Ascending aorta (tissue), 2 donors: ENCODE data around the gene CRP. TPM values are rescaled to one million over a fixed set of nuclear protein-coding genes. Genes with fewer than 3 reads are reported as not detected.
A peak's percentile ranks its signal among the peaks of the same experiment; 100 is the strongest.

ENCODE experiments used
- DNase-seq, 2 donors: peaks; one replicate each; pipeline ENCODE4 v3.0.0-alpha.2; 2019; ENCODE audit warnings: low spot score in 2 of 2
- H3K27ac ChIP-seq, 2 donors: fragments of 200-600 bp; sonication (generic); one replicate each; pipeline ENCODE4 v1.5.1; 2016 to 2017; ENCODE audit warnings: mild to moderate bottlenecking in 1 of 2
- H3K27me3 ChIP-seq: fragments of 200-600 bp; sonication (generic); one replicate; pipeline ENCODE4 v1.5.1; 2017
- H3K36me3 ChIP-seq, 2 donors: fragments of 200-600 bp; sonication (generic); one replicate each; pipeline ENCODE4 v1.5.1; 2016
- H3K4me1 ChIP-seq, 2 donors: fragments of 200-600 bp; sonication (generic); one replicate each; pipeline ENCODE4 v1.5.1; 2016 to 2017; ENCODE audit warnings: mild to moderate bottlenecking in 1 of 2
- H3K4me3 ChIP-seq, 2 donors: fragments of 200-600 bp; sonication (generic); one replicate each; pipeline ENCODE4 v1.5.1; 2016 to 2017; ENCODE audit warnings: mild to moderate bottlenecking in 1 of 2
- H3K9me3 ChIP-seq, 2 donors: fragments of 200-600 bp; sonication (generic); one replicate each; pipeline ENCODE4 v1.5.1; 2016
- CTCF ChIP-seq, 3 experiments: fragments of 200-600 bp in 2 of 3; fragments of 450-650 bp in 1 of 3; sonication (generic) in 2 of 3; IDR thresholded peaks; one replicate each; pipeline ENCODE4 v1.5.1; 2016 to 2019; ENCODE audit warnings: antibody characterized with exemption in 3 of 3, mild to moderate bottlenecking in 1 of 3, moderate library complexity in 1 of 3
- intact Hi-C: fragments of 100-400 bp; cut with DNase I; formaldehyde crosslinking; loops from one replicate; pipeline ENCODE4 v1.15.1; 2023
- total RNA-seq: library from RNA; depleted of rRNA; stranded (reverse); fragments of >200 nt; gene quantifications from one replicate; pipeline ENCODE4 v1.1.0, GENCODE V29; 2016

CRP gene
- 3.8 TPM for total RNA-seq

GRCh38 chr1:159714529-159714928, at the start of gene CRP:
Gene CRP, minus strand, starts transcription at chr1:159714589. Its CDS starts 104 bp downstream, at chr1:159714485.
- no peak for TF ChIP-seq CTCF (IDR thresholded peaks at IDR 0.05)
- no peaks in the 10 kb centered on the region for H3K27me3 ChIP-seq

GRCh38 chr1:159763686-159764085, 49.3 kb upstream of the CRP start:
- no peak for TF ChIP-seq CTCF (IDR thresholded peaks at IDR 0.05)
- H3K4me1 ChIP-seq: no peaks in the 10 kb centered on the region
- no peaks in the 10 kb centered on the region for H3K9me3 ChIP-seq
- no peak overlapping the region for H3K27ac ChIP-seq
- H3K27me3 ChIP-seq: no peaks in the 10 kb centered on the region
- no peaks in the 10 kb centered on the region for H3K36me3 ChIP-seq
- no peak overlapping the region for H3K4me3 ChIP-seq
- no peak for DNase-seq
- intact Hi-C loops: no loop called here

More at GRCh38 chr1:159714529-159714928, at the start of gene CRP:
- H3K27ac ChIP-seq: no peak within 1 kb of the TSS
- H3K9me3 ChIP-seq: no peaks in the 10 kb centered on the region
- H3K4me1 ChIP-seq: no peaks in the 10 kb centered on the region
- no peak for DNase-seq
- H3K4me3 ChIP-seq: no peak within 1 kb of the TSS
- no peaks in the 10 kb centered on the region for H3K36me3 ChIP-seq
- intact Hi-C loops: no loop called here

- intact Hi-C loops: no loop called here
- Histone ChIP-seq H3K27ac (no peak overlapping the region), H3K9me3 (no peaks in the 10 kb centered on the region), H3K4me3 (no peak overlapping the region), H3K36me3 (no peaks in the 10 kb centered on the region), H3K4me1 (no peaks in the 10 kb centered on the region), H3K27me3 (no peaks in the 10 kb centered on the region)
- TF ChIP-seq CTCF (IDR thresholded peaks at IDR 0.05): no peak
- no peak for DNase-seq
Observed at GRCh38 chr1:159756397-159756796, 42.0 kb upstream of the CRP start.

- Histone ChIP-seq H3K4me1 (no peaks in the 10 kb centered on the region), H3K27ac (no peak overlapping the region), H3K36me3 (no peaks in the 10 kb centered on the region), H3K9me3 (no peaks in the 10 kb centered on the region), H3K27me3 (no peaks in the 10 kb centered on the region), H3K4me3 (no peak overlapping the region)
- no peak for TF ChIP-seq CTCF (IDR thresholded peaks at IDR 0.05)
- no peak for DNase-seq
- intact Hi-C loops: no loop called here
Observed at GRCh38 chr1:159755451-159756007, 41.1 kb upstream of the CRP start.

- no peak for TF ChIP-seq CTCF (IDR thresholded peaks at IDR 0.05)
- Histone ChIP-seq H3K9me3 (no peaks in the 10 kb centered on the region), H3K36me3 (no peaks in the 10 kb centered on the region), H3K27me3 (no peaks in the 10 kb centered on the region), H3K4me3 (no peak overlapping the region), H3K27ac (peak overlapping the region in 1 of 2 donors; percentile 9), H3K4me1 (no peaks in the 10 kb centered on the region)
- no peak for DNase-seq
- intact Hi-C loops: no loop called here
Observed at GRCh38 chr1:159753386-159753785, 39.0 kb upstream of the CRP start.

GRCh38 chr1:159752135-159752580, 37.8 kb upstream of the CRP start:
- Histone ChIP-seq H3K4me3 (no peak overlapping the region), H3K4me1 (no peaks in the 10 kb centered on the region), H3K9me3 (no peaks in the 10 kb centered on the region), H3K27ac (peak overlapping the region in 1 of 2 donors; percentile 34), H3K27me3 (no peaks in the 10 kb centered on the region), H3K36me3 (no peaks in the 10 kb centered on the region)
- peak in 1 of 2 donors; percentile 78 for DNase-seq
- no peak for TF ChIP-seq CTCF (IDR thresholded peaks at IDR 0.05)
- intact Hi-C loops: no loop called here
